Keratinocyte (primary cell): ENCODE results near the gene CNTNAP2. TPM values are rescaled to one million over a fixed set of nuclear protein-coding genes. Genes with fewer than 3 reads are reported as not detected.

Experiments used
- DNase-seq: peaks from one replicate; pipeline ENCODE4 v3.0.0-alpha.2; 2011; ENCODE audit warnings: low read depth, missing footprints, low spot score
- FAIRE-seq: peaks from 2 replicates; lab custom pipeline; 2011; peaks lifted over from hg19 to GRCh38; lab: Jason Lieb, UNC
- H2AFZ ChIP-seq: 2 replicates; pipeline ENCODE4 v1.6.0; 2012; ENCODE audit warnings: low read length, control low read depth, inconsistent platforms; ENCODE audit not compliant: control insufficient read depth
- H3K27ac ChIP-seq: 2 replicates; pipeline ENCODE4 v1.5.1; 2011; ENCODE audit warnings: low read length; ENCODE audit not compliant: control insufficient read depth, insufficient read depth
- H3K27me3 ChIP-seq: 3 replicates; pipeline ENCODE4 v1.6.0; 2011; ENCODE audit warnings: low read length; ENCODE audit not compliant: control insufficient read depth, insufficient read depth; ENCODE audit errors: extremely low read depth
- H3K36me3 ChIP-seq, 2 experiments: 2 replicates in 1 of 2; 3 replicates in 1 of 2; pipeline ENCODE4 v1.5.1; 2011; ENCODE audit warnings: low read length in 2 of 2, mild to moderate bottlenecking in 1 of 2; ENCODE audit not compliant: control insufficient read depth in 2 of 2, insufficient read depth in 2 of 2; ENCODE audit errors: extremely low read depth in 1 of 2
- H3K4me1 ChIP-seq: 3 replicates; pipeline ENCODE4 v1.5.1; 2011; ENCODE audit warnings: low read length; ENCODE audit not compliant: control insufficient read depth, insufficient read depth; ENCODE audit errors: extremely low read depth
- H3K4me2 ChIP-seq: 3 replicates; pipeline ENCODE4 v1.6.0; 2011; ENCODE audit warnings: low read depth, low read length; ENCODE audit not compliant: control insufficient read depth, insufficient read depth; ENCODE audit errors: extremely low read depth
- H3K4me3 ChIP-seq, 3 experiments: fragments of 200-600 bp in 1 of 3; sonication (generic) in 1 of 3; 2 replicates in 2 of 3; 3 replicates in 1 of 3; pipeline ENCODE4 v1.5.1; 2011 to 2016; ENCODE audit warnings: low read length in 3 of 3, mild to moderate bottlenecking in 3 of 3, control low read depth in 2 of 3, inconsistent platforms in 1 of 3, low read depth in 1 of 3, mixed read lengths in 1 of 3, mixed run types in 1 of 3, moderate library complexity in 1 of 3; ENCODE audit not compliant: control insufficient read depth in 2 of 3, insufficient read depth in 2 of 3; ENCODE audit errors: extremely low read depth in 1 of 3
- H3K79me2 ChIP-seq: 2 replicates; pipeline ENCODE4 v1.6.0; 2012; ENCODE audit warnings: low read length; ENCODE audit not compliant: control insufficient read depth, insufficient read depth
- H3K9ac ChIP-seq: 3 replicates; pipeline ENCODE4 v1.6.0; 2011; ENCODE audit warnings: low read length; ENCODE audit not compliant: control insufficient read depth, insufficient read depth; ENCODE audit errors: extremely low read depth
- H3K9me1 ChIP-seq: 3 replicates; pipeline ENCODE4 v1.6.0; 2011; ENCODE audit warnings: low read length; ENCODE audit not compliant: control insufficient read depth, insufficient read depth; ENCODE audit errors: extremely low read depth
- H3K9me3 ChIP-seq: 2 replicates; pipeline ENCODE4 v1.5.1; 2012; ENCODE audit warnings: low read depth, low read length; ENCODE audit not compliant: control insufficient read depth
- H4K20me1 ChIP-seq: 3 replicates; pipeline ENCODE4 v1.6.0; 2011; ENCODE audit warnings: low read length; ENCODE audit not compliant: control insufficient read depth, insufficient read depth; ENCODE audit errors: extremely low read depth
- EZH2 ChIP-seq: IDR thresholded peaks from one replicate; pipeline ENCODE4 v1.6.1; 2012; ENCODE audit warnings: inconsistent platforms, mild to moderate bottlenecking, low read length, moderate library complexity
- dilution Hi-C: fragments of 300-500 bp; cut with MboI; formaldehyde crosslinking; loops from one replicate; pipeline ENCODE4 v1.7.0; 2020; ENCODE audit warnings: low sequenced_read_pairs; ENCODE audit not compliant: extremely low pct_ligation_motif_present
- polyA plus RNA-seq, 5 experiments: library from polyadenylated mRNA; depleted of rRNA in 3 of 5; stranded (reverse) in 3 of 5; stranded (forward) in 1 of 5; unstranded in 1 of 5; fragments of >200 nt; gene quantifications; 1 replicate in 1 of 5; 2 replicates in 3 of 5; 3 replicates in 1 of 5; pipeline versions ENCODE4 v1.2.1 to v1.2.3, GENCODE V29; 2011 to 2012; ENCODE audit warnings: missing spikeins in 2 of 5, low read depth in 1 of 5, low replicate concordance in 1 of 5
- TF ChIP-seq, protein P1 (sequence below), 3 experiments: IDR thresholded peaks in 1 of 3; conservative IDR thresholded peaks in 1 of 3; optimal IDR thresholded peaks in 1 of 3; 2 replicates in 2 of 3; 3 replicates in 1 of 3; pipeline versions ENCODE3 to v1.5.1; 2011; ENCODE audit warnings: low read length in 3 of 3, mild to moderate bottlenecking in 3 of 3, moderate library complexity in 2 of 3, control low read depth in 1 of 3, inconsistent platforms in 1 of 3; ENCODE audit not compliant: insufficient read depth in 2 of 3; ENCODE audit errors: extremely low read depth in 1 of 3

Gene CNTNAP2
- polyA plus RNA-seq, 1 donor (not counting 4 experiments of a cell fraction or from before 2014, with no cell fraction given) = 1.4 TPM

GRCh38 chr7:147231275-147231674 lies 1114.7 kb downstream of the CNTNAP2 start:
- no peaks in the 10 kb centered on the region for H3K36me3 ChIP-seq
- H3K4me1 ChIP-seq = no peaks in the 10 kb centered on the region
- no peaks in the 10 kb centered on the region for H3K27me3 ChIP-seq
- no peak for FAIRE-seq
- no peak overlapping the region for H3K4me2 ChIP-seq
- peaks cover 2% of the 10 kb centered on the region for H3K9me3 ChIP-seq
- no peak overlapping the region for H3K9ac ChIP-seq
- DNase-seq = no peak
- TF ChIP-seq EZH2 = no peak
- TF ChIP-seq, protein P1, sequence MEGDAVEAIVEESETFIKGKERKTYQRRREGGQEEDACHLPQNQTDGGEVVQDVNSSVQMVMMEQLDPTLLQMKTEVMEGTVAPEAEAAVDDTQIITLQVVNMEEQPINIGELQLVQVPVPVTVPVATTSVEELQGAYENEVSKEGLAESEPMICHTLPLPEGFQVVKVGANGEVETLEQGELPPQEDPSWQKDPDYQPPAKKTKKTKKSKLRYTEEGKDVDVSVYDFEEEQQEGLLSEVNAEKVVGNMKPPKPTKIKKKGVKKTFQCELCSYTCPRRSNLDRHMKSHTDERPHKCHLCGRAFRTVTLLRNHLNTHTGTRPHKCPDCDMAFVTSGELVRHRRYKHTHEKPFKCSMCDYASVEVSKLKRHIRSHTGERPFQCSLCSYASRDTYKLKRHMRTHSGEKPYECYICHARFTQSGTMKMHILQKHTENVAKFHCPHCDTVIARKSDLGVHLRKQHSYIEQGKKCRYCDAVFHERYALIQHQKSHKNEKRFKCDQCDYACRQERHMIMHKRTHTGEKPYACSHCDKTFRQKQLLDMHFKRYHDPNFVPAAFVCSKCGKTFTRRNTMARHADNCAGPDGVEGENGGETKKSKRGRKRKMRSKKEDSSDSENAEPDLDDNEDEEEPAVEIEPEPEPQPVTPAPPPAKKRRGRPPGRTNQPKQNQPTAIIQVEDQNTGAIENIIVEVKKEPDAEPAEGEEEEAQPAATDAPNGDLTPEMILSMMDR (optimal IDR thresholded peaks at IDR 0.05 in 1 of 3, IDR thresholded peaks at IDR 0.05 in 1 of 3, conservative IDR thresholded peaks at IDR 0.05 in 1 of 3; ENCODE audit: extremely low read depth in 1 of 3, insufficient read depth in 2 of 3, low read length in 3 of 3) = no peak
- no peaks in the 10 kb centered on the region for H3K9me1 ChIP-seq
- H3K27ac ChIP-seq = no peak overlapping the region
- dilution Hi-C loops = no loop called here
- H3K79me2 ChIP-seq = no peaks in the 10 kb centered on the region
- H3K4me3 ChIP-seq = no peak overlapping the region
- no peaks in the 10 kb centered on the region for H4K20me1 ChIP-seq
- no peak overlapping the region for H2AFZ ChIP-seq

DNA sequence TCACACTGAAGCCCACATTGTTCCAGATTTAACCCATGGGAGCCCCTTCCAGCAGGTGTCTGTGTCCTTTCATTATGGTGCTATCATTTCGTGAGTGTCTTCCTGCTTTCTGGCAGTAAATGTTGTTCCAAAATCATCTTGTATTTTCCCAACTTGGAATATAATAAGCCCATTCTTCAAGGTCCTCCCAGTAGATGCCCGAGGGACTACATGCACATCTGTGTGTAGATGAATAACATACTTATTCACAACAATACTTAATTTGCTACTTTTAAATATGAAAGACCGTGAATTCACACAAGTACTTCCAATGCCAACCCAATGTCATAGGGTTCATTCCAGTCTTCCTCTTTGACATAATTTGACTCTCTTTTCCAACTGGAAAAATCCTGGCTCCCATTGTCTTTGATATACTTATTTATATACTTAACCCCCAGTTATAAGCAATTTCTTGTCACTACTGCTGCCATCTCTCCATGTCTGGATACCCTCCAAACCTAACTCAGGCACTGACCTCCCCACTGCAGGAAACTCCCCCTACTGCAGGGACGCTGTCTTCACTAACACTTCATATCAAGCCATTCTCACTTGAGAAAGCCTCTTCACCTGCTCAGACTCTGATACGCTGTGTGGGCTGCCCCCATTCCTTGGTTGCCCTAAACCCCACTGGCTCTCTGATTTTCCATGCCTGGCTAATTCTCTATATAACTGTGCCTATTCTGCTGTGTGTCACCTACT lies 1119.2 kb downstream of the CNTNAP2 start:
- TF ChIP-seq, protein P1 (optimal IDR thresholded peaks at IDR 0.05 in 1 of 3, IDR thresholded peaks at IDR 0.05 in 1 of 3, conservative IDR thresholded peaks at IDR 0.05 in 1 of 3; ENCODE audit: extremely low read depth in 1 of 3, insufficient read depth in 2 of 3, low read length in 3 of 3) = no peak
- no peak for TF ChIP-seq EZH2
- dilution Hi-C loops = no loop called here
- Histone ChIP-seq H3K4me2 (no peak overlapping the region), H3K4me1 (no peaks in the 10 kb centered on the region), H3K36me3 (no peaks in the 10 kb centered on the region), H2AFZ (no peak overlapping the region), H3K27me3 (no peaks in the 10 kb centered on the region), H3K9ac (no peak overlapping the region), H3K9me3 (peaks cover 2% of the 10 kb centered on the region), H3K9me1 (no peaks in the 10 kb centered on the region), H3K27ac (no peak overlapping the region), H3K79me2 (no peaks in the 10 kb centered on the region), H3K4me3 (no peak overlapping the region), H4K20me1 (no peaks in the 10 kb centered on the region)
- DNase-seq (no peak), FAIRE-seq (no peak)
